ENCODE measurements around the gene TM7SF3.

DNA sequence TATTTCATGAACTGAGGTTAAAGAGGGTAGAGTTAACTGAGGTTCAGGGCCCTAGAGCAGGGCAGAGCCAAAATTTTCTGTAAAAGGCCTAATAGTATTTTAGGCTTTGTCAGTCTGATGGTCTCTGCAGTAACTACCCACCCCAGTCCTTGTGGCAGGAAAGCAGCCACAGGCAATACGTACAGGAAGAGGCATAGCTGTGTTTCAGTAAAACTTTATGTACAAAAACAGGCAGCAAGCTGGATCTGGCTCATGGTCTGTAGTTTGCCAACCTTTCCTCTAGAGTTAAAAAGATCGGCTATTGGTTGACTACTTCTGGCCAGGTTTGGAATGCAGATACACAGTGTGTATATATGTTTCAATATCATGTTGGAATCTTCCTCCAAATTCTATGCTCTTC is 17.2 kb downstream of the TM7SF3 start:
- TF ChIP-seq, protein P1, sequence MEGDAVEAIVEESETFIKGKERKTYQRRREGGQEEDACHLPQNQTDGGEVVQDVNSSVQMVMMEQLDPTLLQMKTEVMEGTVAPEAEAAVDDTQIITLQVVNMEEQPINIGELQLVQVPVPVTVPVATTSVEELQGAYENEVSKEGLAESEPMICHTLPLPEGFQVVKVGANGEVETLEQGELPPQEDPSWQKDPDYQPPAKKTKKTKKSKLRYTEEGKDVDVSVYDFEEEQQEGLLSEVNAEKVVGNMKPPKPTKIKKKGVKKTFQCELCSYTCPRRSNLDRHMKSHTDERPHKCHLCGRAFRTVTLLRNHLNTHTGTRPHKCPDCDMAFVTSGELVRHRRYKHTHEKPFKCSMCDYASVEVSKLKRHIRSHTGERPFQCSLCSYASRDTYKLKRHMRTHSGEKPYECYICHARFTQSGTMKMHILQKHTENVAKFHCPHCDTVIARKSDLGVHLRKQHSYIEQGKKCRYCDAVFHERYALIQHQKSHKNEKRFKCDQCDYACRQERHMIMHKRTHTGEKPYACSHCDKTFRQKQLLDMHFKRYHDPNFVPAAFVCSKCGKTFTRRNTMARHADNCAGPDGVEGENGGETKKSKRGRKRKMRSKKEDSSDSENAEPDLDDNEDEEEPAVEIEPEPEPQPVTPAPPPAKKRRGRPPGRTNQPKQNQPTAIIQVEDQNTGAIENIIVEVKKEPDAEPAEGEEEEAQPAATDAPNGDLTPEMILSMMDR (conservative IDR thresholded peaks at IDR 0.05 in 1 of 2, IDR thresholded peaks at IDR 0.05 in 1 of 2; ENCODE audit: low read depth in 1 of 2, low read length in 2 of 2), result no peak
- no peak for TF ChIP-seq EZH2 (IDR thresholded peaks at IDR 0.05; ENCODE audit: low read length, missing control alignments)

All from fibroblast of lung (primary cell).